Stimulated activated naive CD4-positive, alpha-beta T cell treated with Interleukin-2 at 50 U/mL for 16 hours (primary cell): ENCODE data around the gene ISM1.
A peak's percentile ranks its signal among the peaks of the same experiment; 100 is the strongest.
"Not testable (repeated sequence)": the region's sequence is repeated elsewhere in the genome, so short reads cannot be mapped to it uniquely, and the experiment has no call there.

Experiments used
- DNase-seq: peaks from one replicate; lab custom pipeline; 2025; lab: John Stamatoyannopoulos, UW

Gene ISM1

GRCh38 chr20:13221673-13222318 is 722 bp downstream of the ISM1 start:
- DNase-seq = peak; percentile 52

GRCh38 chr20:13222319-13222716 is 1.2 kb downstream of the ISM1 start:
- no peak for DNase-seq

GRCh38 chr20:13223736-13224520 is 2.9 kb downstream of the ISM1 start:
- DNase-seq = no peak

GRCh38 chr20:13226367-13226766 is 5.3 kb downstream of the ISM1 start:
- DNase-seq = no peak

GRCh38 chr20:13228771-13229170 is 7.7 kb downstream of the ISM1 start:
- no peak for DNase-seq

- DNase-seq = no peak
These were observed 8.5 kb downstream of the ISM1 start for GRCh38 chr20:13229538-13229937.

GRCh38 chr20:13231031-13231752 is 10.1 kb downstream of the ISM1 start:
- DNase-seq = peak; percentile 21

GRCh38 chr20:13232999-13233398 is 11.9 kb downstream of the ISM1 start:
- DNase-seq = no peak

- no peak for DNase-seq
These were observed 13.9 kb downstream of the ISM1 start for GRCh38 chr20:13234961-13235360.

- not testable (repeated sequence) for DNase-seq
These were observed 15.3 kb downstream of the ISM1 start for GRCh38 chr20:13236360-13236759.

- DNase-seq = no peak
These were observed 16.1 kb downstream of the ISM1 start for GRCh38 chr20:13236990-13237720.

GRCh38 chr20:13238001-13238653 is 17.1 kb downstream of the ISM1 start:
- DNase-seq = no peak

- DNase-seq = no peak
These were observed 22.8 kb downstream of the ISM1 start for GRCh38 chr20:13243826-13244376.

- DNase-seq = no peak
These were observed 24.2 kb downstream of the ISM1 start for GRCh38 chr20:13245250-13245723.

- no peak for DNase-seq
These were observed 28.2 kb downstream of the ISM1 start for GRCh38 chr20:13249118-13249797.

- no peak for DNase-seq
These were observed 28.7 kb downstream of the ISM1 start for GRCh38 chr20:13249798-13250170.

- DNase-seq = no peak
These were observed 29.2 kb downstream of the ISM1 start for GRCh38 chr20:13250251-13250650.

- no peak for DNase-seq
These were observed 30.2 kb downstream of the ISM1 start for GRCh38 chr20:13251106-13251903.

- DNase-seq = no peak
These were observed 30.8 kb downstream of the ISM1 start for GRCh38 chr20:13251904-13252297.

GRCh38 chr20:13255356-13255755 is 34.3 kb downstream of the ISM1 start:
- no peak for DNase-seq
